CD14-positive monocyte (primary cell): ENCODE measurements around the gene FOXO3. TPM values are rescaled to one million over a fixed set of nuclear protein-coding genes. Genes with fewer than 3 reads are reported as not detected.

Source experiments
- DNase-seq, 3 donors: peaks; one replicate each; pipeline ENCODE4 v3.0.0-alpha.2; 2011 to 2022
- H2AFZ ChIP-seq: 2 replicates; pipeline ENCODE4 v1.6.0; 2012; ENCODE audit warnings: mild to moderate bottlenecking, low read depth, low read length, inconsistent platforms; ENCODE audit not compliant: insufficient read depth, poor library complexity, severe bottlenecking
- H3K27ac ChIP-seq, 2 donors: 1 replicate in 1 of 2; 2 replicates in 1 of 2; pipeline ENCODE4 v1.5.1; 2012 to 2013; ENCODE audit warnings: low read length in 2 of 2, control low read depth in 1 of 2, inconsistent platforms in 1 of 2, low read depth in 1 of 2, mild to moderate bottlenecking in 1 of 2
- H3K27me3 ChIP-seq, 2 donors: one replicate each; pipeline versions ENCODE4 v1.6.0 to v1.6.1; 2011 to 2013; ENCODE audit warnings: low read length in 2 of 2; ENCODE audit not compliant: control insufficient read depth in 2 of 2, insufficient read depth in 2 of 2
- H3K36me3 ChIP-seq, 2 donors: replicated peaks in 1 of 2; 1 replicate in 1 of 2; 2 replicates in 1 of 2; pipeline versions ENCODE4 v1.5.1 to v1.6.1; 2012 to 2013; ENCODE audit warnings: low read length in 2 of 2, control low read depth in 1 of 2, inconsistent platforms in 1 of 2, mild to moderate bottlenecking in 1 of 2; ENCODE audit not compliant: insufficient read depth in 2 of 2, control insufficient read depth in 1 of 2
- H3K4me1 ChIP-seq, 2 donors: 1 replicate in 1 of 2; 2 replicates in 1 of 2; pipeline versions ENCODE4 v1.5.1 to v1.6.1; 2012 to 2013; ENCODE audit warnings: low read length in 2 of 2, control low read depth in 1 of 2, inconsistent platforms in 1 of 2, mild to moderate bottlenecking in 1 of 2, moderate library complexity in 1 of 2; ENCODE audit not compliant: insufficient read depth in 2 of 2, control insufficient read depth in 1 of 2
- H3K4me2 ChIP-seq: replicated peaks from 2 replicates; pipeline ENCODE3; 2012; ENCODE audit warnings: low read length, moderate library complexity, mild to moderate bottlenecking; ENCODE audit not compliant: poor library complexity, severe bottlenecking; ENCODE audit errors: extremely low read depth
- H3K4me3 ChIP-seq, 3 experiments: fragments of 200-600 bp in 1 of 3; sonication (generic) in 1 of 3; replicated peaks in 1 of 3; 1 replicate in 2 of 3; 2 replicates in 1 of 3; pipeline ENCODE4 v1.5.1; 2011 to 2013; ENCODE audit warnings: low read length in 3 of 3, mild to moderate bottlenecking in 3 of 3, control low read depth in 2 of 3, low read depth in 2 of 3, inconsistent platforms in 1 of 3, moderate library complexity in 1 of 3
- H3K79me2 ChIP-seq: 2 replicates; pipeline ENCODE4 v1.6.0; 2012; ENCODE audit warnings: mild to moderate bottlenecking, control low read depth, inconsistent platforms, low read length, moderate library complexity; ENCODE audit not compliant: insufficient read depth
- H3K9ac ChIP-seq: 2 replicates; pipeline ENCODE4 v1.6.0; 2017; ENCODE audit warnings: low read length, mild to moderate bottlenecking; ENCODE audit not compliant: insufficient read depth, poor library complexity, severe bottlenecking
- H3K9me3 ChIP-seq, 2 donors: replicated peaks in 1 of 2; 1 replicate in 1 of 2; 2 replicates in 1 of 2; pipeline versions ENCODE4 v1.5.1 to v1.6.1; 2012 to 2013; ENCODE audit warnings: low read length in 2 of 2, control low read depth in 1 of 2; ENCODE audit not compliant: control insufficient read depth in 1 of 2, insufficient read depth in 1 of 2
- H4K20me1 ChIP-seq: 2 replicates; pipeline ENCODE4 v1.6.0; 2012; ENCODE audit warnings: mild to moderate bottlenecking, low read length, control low read depth, moderate library complexity; ENCODE audit not compliant: insufficient read depth
- H3K27ac Mint-ChIP-seq, 7 donors: one replicate each; pipeline ENCODE4 v1.8.0; 2020; ENCODE audit warnings: mild to moderate bottlenecking in 7 of 7, mixed read lengths in 7 of 7, moderate library complexity in 6 of 7, inconsistent platforms in 2 of 7
- H3K27me3 Mint-ChIP-seq, 3 donors: one replicate each; pipeline ENCODE4 v1.8.0; 2021 to 2022; ENCODE audit warnings: low read depth in 3 of 3, mild to moderate bottlenecking in 3 of 3, mixed read lengths in 3 of 3, moderate library complexity in 3 of 3, inconsistent platforms in 1 of 3
- H3K36me3 Mint-ChIP-seq, 2 donors: one replicate each; pipeline ENCODE4 v1.8.0; 2020; ENCODE audit warnings: mixed read lengths in 2 of 2, inconsistent platforms in 1 of 2, mild to moderate bottlenecking in 1 of 2
- H3K4me1 Mint-ChIP-seq: one replicate; pipeline ENCODE4 v1.8.0; 2020; ENCODE audit warnings: mild to moderate bottlenecking, mixed read lengths
- H3K4me3 Mint-ChIP-seq, 2 donors: one replicate each; pipeline ENCODE4 v1.8.0; 2020; ENCODE audit warnings: mild to moderate bottlenecking in 2 of 2, mixed read lengths in 2 of 2, moderate library complexity in 1 of 2
- H3K9me3 Mint-ChIP-seq, 7 donors: one replicate each; pipeline ENCODE4 v1.8.0; 2020 to 2022; ENCODE audit warnings: mixed read lengths in 7 of 7, mild to moderate bottlenecking in 6 of 7, moderate library complexity in 6 of 7, inconsistent platforms in 2 of 7
- WGBS: methylation state at CpG from one replicate; pipeline ENCODE4 v1.1.5; 2013; ENCODE audit warnings: missing lambda C conversion rate; ENCODE audit not compliant: insufficient coverage; 5-methylcytosine and 5-hydroxymethylcytosine counted together
- intact Hi-C, 2 donors: fragments of 100-400 bp; cut with micrococcal nuclease; formaldehyde crosslinking; loops; one replicate each; pipeline versions ENCODE4 v1.15.0 to v1.15.1; 2023
- polyA plus RNA-seq, 3 donors: library from polyadenylated mRNA; depleted of rRNA in 1 of 3; unstranded in 2 of 3; stranded (reverse) in 1 of 3; fragments of 300-500 nt in 2 of 3; fragments of >200 nt in 1 of 3; fragmentation: Illumina TruSeq in 2 of 3; gene quantifications; 1 replicate in 2 of 3; 2 replicates in 1 of 3; pipeline ENCODE4 v1.2.3, GENCODE V29; 2012 to 2021
- TF ChIP-seq, protein P1 (sequence below): fragments of 200-600 bp; IDR thresholded peaks from one replicate; pipeline ENCODE4 v1.8.0; 2022; ENCODE audit warnings: antibody characterized with exemption, mild to moderate bottlenecking

The FOXO3 gene
- polyA plus RNA-seq, 3 donors = 15.4 to 23.2 (median 17.5) TPM

DNA sequence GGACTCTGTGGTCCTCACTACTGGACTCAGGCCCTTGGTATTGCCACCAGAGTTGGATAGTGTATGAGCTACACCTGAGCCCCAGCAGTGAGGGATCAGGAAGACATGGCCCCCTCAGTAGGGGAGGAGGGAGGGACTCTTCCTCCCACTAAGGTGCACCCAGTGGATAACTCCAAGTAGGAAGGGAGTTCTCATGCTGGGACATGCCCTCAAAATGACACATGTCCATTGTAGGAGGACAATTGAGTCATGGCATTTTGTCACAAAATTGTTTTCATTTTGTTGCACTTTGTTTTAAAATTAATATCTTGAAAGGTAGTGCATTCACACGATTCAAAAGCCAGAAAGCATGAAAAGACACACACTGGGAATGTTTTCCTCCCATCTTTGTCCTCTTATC is 127.2 kb downstream of the FOXO3 start:
- no peaks in the 10 kb centered on the region for H3K27me3 ChIP-seq
- intact Hi-C loops = no loop called here
- H2AFZ ChIP-seq = no peak overlapping the region
- Mint-ChIP-seq H3K36me3 (peaks cover 42 to 44% of the 10 kb centered on the region in 2 donors), H3K27me3 (no peaks in the 10 kb centered on the region), H3K4me3 (no peak overlapping the region), H3K4me1 (peaks cover 36% of the 10 kb centered on the region), H3K27ac (peak overlapping the region in 1 of 7 donors; percentile 27), H3K9me3 (peaks cover 0 to 2% (median 0%) of the 10 kb centered on the region in 7 donors)
- no peaks in the 10 kb centered on the region for H3K79me2 ChIP-seq
- no peak overlapping the region for H3K4me2 ChIP-seq
- no peak for DNase-seq
- WGBS = no CpG with 5 or more reads among the region's 1 CpG
- H3K4me3 ChIP-seq = no peak overlapping the region
- peaks cover 53% of the 10 kb centered on the region for H4K20me1 ChIP-seq
- H3K9ac ChIP-seq = no peak overlapping the region
- H3K27ac ChIP-seq = no peak overlapping the region
- TF ChIP-seq, protein P1, sequence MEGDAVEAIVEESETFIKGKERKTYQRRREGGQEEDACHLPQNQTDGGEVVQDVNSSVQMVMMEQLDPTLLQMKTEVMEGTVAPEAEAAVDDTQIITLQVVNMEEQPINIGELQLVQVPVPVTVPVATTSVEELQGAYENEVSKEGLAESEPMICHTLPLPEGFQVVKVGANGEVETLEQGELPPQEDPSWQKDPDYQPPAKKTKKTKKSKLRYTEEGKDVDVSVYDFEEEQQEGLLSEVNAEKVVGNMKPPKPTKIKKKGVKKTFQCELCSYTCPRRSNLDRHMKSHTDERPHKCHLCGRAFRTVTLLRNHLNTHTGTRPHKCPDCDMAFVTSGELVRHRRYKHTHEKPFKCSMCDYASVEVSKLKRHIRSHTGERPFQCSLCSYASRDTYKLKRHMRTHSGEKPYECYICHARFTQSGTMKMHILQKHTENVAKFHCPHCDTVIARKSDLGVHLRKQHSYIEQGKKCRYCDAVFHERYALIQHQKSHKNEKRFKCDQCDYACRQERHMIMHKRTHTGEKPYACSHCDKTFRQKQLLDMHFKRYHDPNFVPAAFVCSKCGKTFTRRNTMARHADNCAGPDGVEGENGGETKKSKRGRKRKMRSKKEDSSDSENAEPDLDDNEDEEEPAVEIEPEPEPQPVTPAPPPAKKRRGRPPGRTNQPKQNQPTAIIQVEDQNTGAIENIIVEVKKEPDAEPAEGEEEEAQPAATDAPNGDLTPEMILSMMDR = no peak
- H3K9me3 ChIP-seq = no peaks in the 10 kb centered on the region
- H3K4me1 ChIP-seq = peaks cover 21 to 25% of the 10 kb centered on the region in 2 donors
- H3K36me3 ChIP-seq = peaks cover 6 to 27% of the 10 kb centered on the region in 2 donors

DNA sequence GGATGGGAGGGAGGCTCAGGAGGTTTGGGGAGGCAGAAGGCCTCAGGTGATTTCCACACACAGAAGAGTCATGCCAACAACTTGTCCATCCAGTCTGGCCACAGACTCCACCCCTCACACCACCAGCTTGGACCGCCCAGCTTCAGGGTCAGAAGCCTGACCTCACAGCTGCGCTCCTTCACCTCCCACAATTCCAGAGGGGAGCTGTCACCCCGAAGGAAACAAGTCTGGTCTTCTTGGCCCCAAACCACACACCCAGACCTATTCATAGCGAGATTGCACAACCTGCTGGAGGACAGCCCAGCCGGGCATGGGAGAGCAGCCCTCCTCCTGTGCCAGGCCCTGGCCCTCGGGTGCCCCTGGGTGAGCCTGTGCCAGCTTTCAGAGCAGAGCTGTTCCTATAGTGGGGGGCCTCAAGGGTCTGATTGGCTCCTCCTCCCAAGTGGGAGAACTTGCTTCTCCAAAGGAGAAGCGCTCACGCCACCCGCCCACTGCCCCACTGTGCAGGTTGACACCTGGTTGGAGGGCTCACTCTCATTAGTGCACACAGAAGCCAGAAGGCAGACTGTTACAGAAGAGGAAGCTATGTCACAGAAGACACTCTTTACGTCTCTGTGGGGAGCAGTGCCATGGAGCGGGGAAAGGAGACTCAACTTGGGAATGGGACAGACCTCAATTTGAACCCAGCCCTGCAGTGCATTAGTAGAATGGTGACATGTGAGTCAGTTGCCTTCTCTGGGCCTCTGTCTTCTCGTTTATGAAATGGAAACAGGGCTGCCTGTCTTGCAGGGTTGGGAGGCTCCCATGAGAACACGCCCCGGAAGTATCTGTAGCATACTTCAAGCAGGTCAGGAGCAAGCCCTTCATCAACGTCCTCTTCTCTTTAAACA is 128.8 kb downstream of the FOXO3 start:
- intact Hi-C loops = no loop called here
- TF ChIP-seq, protein P1 = no peak
- peak overlapping the region; percentile 42 to 51 for H3K4me3 Mint-ChIP-seq
- H3K9me3 ChIP-seq = no peaks in the 10 kb centered on the region
- H3K9ac ChIP-seq = no peak overlapping the region
- peaks cover 21 to 25% of the 10 kb centered on the region in 2 donors for H3K4me1 ChIP-seq
- peak overlapping the region; percentile 11 for H3K4me2 ChIP-seq
- H3K36me3 Mint-ChIP-seq = peaks cover 36 to 42% of the 10 kb centered on the region in 2 donors
- peaks cover 49% of the 10 kb centered on the region for H4K20me1 ChIP-seq
- H3K27ac Mint-ChIP-seq = peak overlapping the region; percentile 37 to 88 (median 81)
- peaks cover 0 to 2% (median 0%) of the 10 kb centered on the region in 7 donors for H3K9me3 Mint-ChIP-seq
- peaks cover 6 to 27% of the 10 kb centered on the region in 2 donors for H3K36me3 ChIP-seq
- peaks cover 36% of the 10 kb centered on the region for H3K4me1 Mint-ChIP-seq
- H2AFZ ChIP-seq = no peak overlapping the region
- no peaks in the 10 kb centered on the region for H3K27me3 ChIP-seq
- WGBS = 10% methylated on average over 9 of the region's 15 CpGs
- H3K79me2 ChIP-seq = no peaks in the 10 kb centered on the region
- peak; percentile 58 to 74 (median 64) for DNase-seq
- H3K27me3 Mint-ChIP-seq = no peaks in the 10 kb centered on the region
- no peak overlapping the region for H3K4me3 ChIP-seq
- peak overlapping the region; percentile 4 to 39 for H3K27ac ChIP-seq
